Activated CD4-positive, alpha-beta memory T cell treated with anti-CD3 and anti-CD28 coated beads, Interleukin-2, amount 10 ng/mL, durations not matched to agents 7 days and 5 days (primary cell): ENCODE measurements around the gene CD48. TPM values are rescaled to one million over a fixed set of nuclear protein-coding genes. Genes with fewer than 3 reads are reported as not detected.
"Not testable (repeated sequence)": the region's sequence is repeated elsewhere in the genome, so short reads cannot be mapped to it uniquely, and the experiment has no call there.

ENCODE experiments used
- CTCF ChIA-PET: fragments of 350-600 bp; sonication (Branson Sonifier 250); formaldehyde crosslinking; loops from one replicate; lab custom pipeline; 2021; ENCODE audit warnings: antibody characterized with exemption, inconsistent platforms; lab: Charles Lee
- POLR2A ChIA-PET: fragments of 350-600 bp; sonication (Branson Sonifier 250); formaldehyde crosslinking; loops from one replicate; lab custom pipeline; 2021; ENCODE audit warnings: antibody characterized with exemption; lab: Charles Lee
- DNase-seq: peaks from one replicate; pipeline ENCODE4 v3.0.0-alpha.2; 2020
- H3K27ac Mint-ChIP-seq: one replicate; pipeline ENCODE4 v1.8.0; 2021; ENCODE audit warnings: mild to moderate bottlenecking, mixed read lengths
- H3K27me3 Mint-ChIP-seq: one replicate; pipeline ENCODE4 v1.8.0; 2021; ENCODE audit warnings: mixed read lengths
- H3K36me3 Mint-ChIP-seq: one replicate; pipeline ENCODE4 v1.8.0; 2021; ENCODE audit warnings: low read depth, mixed read lengths
- H3K4me1 Mint-ChIP-seq: one replicate; pipeline ENCODE4 v1.8.0; 2021; ENCODE audit warnings: mixed read lengths
- H3K4me3 Mint-ChIP-seq: one replicate; pipeline ENCODE4 v1.8.0; 2021; ENCODE audit warnings: mild to moderate bottlenecking, mixed read lengths
- H3K9me3 Mint-ChIP-seq: one replicate; pipeline ENCODE4 v1.8.0; 2021; ENCODE audit warnings: mixed read lengths
- total RNA-seq, 2 experiments: library from RNA; stranded (reverse); gene quantifications; one replicate each; pipeline ENCODE4 v1.2.3, GENCODE V29; 2021

CD48 gene
- total RNA-seq, 2 experiments from 2014 or later, result 403 to 404 TPM

- H3K4me1 Mint-ChIP-seq, result peaks cover 30% of the 10 kb centered on the region
- no peak overlapping the region for H3K4me3 Mint-ChIP-seq
- H3K9me3 Mint-ChIP-seq, result no peaks in the 10 kb centered on the region
- no peak overlapping the region for H3K27ac Mint-ChIP-seq
- no peak for DNase-seq
- ChIA-PET CTCF (interaction anchor here (0.9 to 7.4 kb wide), 13 partner anchors 10 to 267 kb away, joined by 3 to 179 read pairs (median 11); partner anchors contain the start of genes CD48 and ITLN2), POLR2A (interaction anchor here (1.2 to 5.7 kb wide), 6 partner anchors 11 to 73 kb away, joined by 3 to 56 read pairs (median 14); partner anchors contain the start of gene CD48)
- H3K36me3 Mint-ChIP-seq, result no peaks in the 10 kb centered on the region
- H3K27me3 Mint-ChIP-seq, result peaks cover 3% of the 10 kb centered on the region
Measured at GRCh38 chr1:160723332-160723731, 11.7 kb upstream of the CD48 start.

- no peak overlapping the region for H3K4me3 Mint-ChIP-seq
- ChIA-PET CTCF (interaction anchor here (0.9 to 7.4 kb wide), 12 partner anchors 9 to 230 kb away, joined by 3 to 179 read pairs (median 16); partner anchors contain the start of genes CD48 and ITLN2), POLR2A (interaction anchor here (0.7 to 3.9 kb wide), 9 partner anchors 8 to 74 kb away, joined by 3 to 40 read pairs (median 4); partner anchors contain the start of gene CD48)
- H3K27me3 Mint-ChIP-seq, result peaks cover 3% of the 10 kb centered on the region
- H3K27ac Mint-ChIP-seq, result no peak overlapping the region
- no peaks in the 10 kb centered on the region for H3K9me3 Mint-ChIP-seq
- DNase-seq, result peak; percentile 32
- H3K36me3 Mint-ChIP-seq, result no peaks in the 10 kb centered on the region
- peaks cover 31% of the 10 kb centered on the region for H3K4me1 Mint-ChIP-seq
Measured at GRCh38 chr1:160722726-160723125, 11.1 kb upstream of the CD48 start.

DNA sequence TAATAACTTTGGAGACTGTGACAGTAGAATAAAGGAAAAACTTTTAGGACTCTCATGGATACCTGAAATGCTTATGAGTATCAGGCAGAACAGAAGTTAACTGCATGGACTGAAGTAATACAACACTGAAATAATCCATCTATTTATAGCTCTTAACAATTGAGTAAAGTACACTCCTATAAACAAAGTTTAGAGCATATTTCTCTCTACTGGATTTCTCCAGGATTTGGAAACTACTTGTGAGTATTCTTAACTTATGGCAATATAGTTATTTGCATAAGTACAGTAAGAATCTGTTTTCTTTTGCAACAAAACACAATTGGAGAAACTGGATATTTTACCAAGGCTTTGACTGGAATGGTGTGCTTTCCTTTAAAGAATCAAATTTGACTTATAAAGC is 9.9 kb upstream of the CD48 start:
- no peak for DNase-seq
- ChIA-PET CTCF (interaction anchor here (0.7 to 7.4 kb wide), 6 partner anchors 8 to 231 kb away, joined by 3 to 179 read pairs (median 32); partner anchors contain the start of gene CD48), POLR2A (interaction anchor here (1.5 to 3.9 kb wide), 3 partner anchors 9 to 61 kb away, joined by 3 to 40 read pairs (median 16); partner anchors contain the start of gene CD48)
- no peak overlapping the region for H3K27ac Mint-ChIP-seq
- H3K27me3 Mint-ChIP-seq, result peaks cover 3% of the 10 kb centered on the region
- H3K9me3 Mint-ChIP-seq, result no peaks in the 10 kb centered on the region
- no peak overlapping the region for H3K4me3 Mint-ChIP-seq
- H3K4me1 Mint-ChIP-seq, result peaks cover 37% of the 10 kb centered on the region
- H3K36me3 Mint-ChIP-seq, result no peaks in the 10 kb centered on the region

DNA sequence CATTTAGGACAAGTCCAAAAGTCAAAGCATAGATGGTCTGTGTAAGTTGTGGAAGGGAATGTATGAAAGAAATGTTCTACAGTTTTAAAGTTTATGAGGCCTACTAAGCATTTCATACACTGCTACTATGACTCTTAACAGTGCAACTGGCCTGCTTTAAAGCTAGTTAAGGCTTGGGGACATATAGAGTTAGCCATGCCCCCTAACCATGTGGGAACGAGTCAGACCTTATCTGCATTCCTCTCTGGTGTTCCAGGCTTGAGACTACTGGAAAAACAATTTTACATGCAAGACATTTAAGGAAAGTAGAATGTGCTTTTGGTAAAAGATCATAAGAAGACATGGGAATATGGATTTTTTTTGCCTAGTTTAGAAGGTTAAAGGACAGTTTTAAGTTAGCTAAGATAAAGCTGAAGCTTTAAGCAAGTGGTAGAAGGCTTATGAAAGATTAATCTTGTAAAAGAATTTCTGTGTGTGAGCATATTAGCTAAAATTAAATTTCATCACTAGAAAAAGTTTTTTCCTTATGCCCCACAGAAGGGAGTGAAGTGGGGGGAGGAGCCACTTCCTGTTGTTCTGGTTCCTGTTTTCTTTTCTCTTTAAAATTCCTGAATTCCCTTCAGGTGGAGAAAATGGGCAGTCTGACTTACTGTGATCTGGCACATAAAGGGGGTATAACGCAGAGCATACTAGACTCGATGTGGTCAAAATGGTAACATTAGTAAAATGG is 8.9 kb upstream of the CD48 start:
- H3K4me3 Mint-ChIP-seq, result no peak overlapping the region
- ChIA-PET POLR2A (no interaction called here), CTCF (interaction anchor here (0.6 to 6.0 kb wide), 3 partner anchors 13 to 307 kb away, joined by 3 to 43 read pairs (median 3); no protein-coding TSS in a partner anchor)
- H3K27me3 Mint-ChIP-seq, result peaks cover 3% of the 10 kb centered on the region
- H3K9me3 Mint-ChIP-seq, result no peaks in the 10 kb centered on the region
- no peak overlapping the region for H3K27ac Mint-ChIP-seq
- no peaks in the 10 kb centered on the region for H3K36me3 Mint-ChIP-seq
- DNase-seq, result no peak
- peaks cover 36% of the 10 kb centered on the region for H3K4me1 Mint-ChIP-seq

GRCh38 chr1:160718210-160718609 is 6.6 kb upstream of the CD48 start:
- Mint-ChIP-seq H3K4me3 (no peak overlapping the region), H3K36me3 (no peaks in the 10 kb centered on the region), H3K4me1 (peaks cover 25% of the 10 kb centered on the region), H3K27me3 (peaks cover 3% of the 10 kb centered on the region), H3K27ac (no peak overlapping the region), H3K9me3 (no peaks in the 10 kb centered on the region)
- no peak for DNase-seq
- CTCF ChIA-PET, result no interaction called here
- POLR2A ChIA-PET, result no interaction called here

DNA sequence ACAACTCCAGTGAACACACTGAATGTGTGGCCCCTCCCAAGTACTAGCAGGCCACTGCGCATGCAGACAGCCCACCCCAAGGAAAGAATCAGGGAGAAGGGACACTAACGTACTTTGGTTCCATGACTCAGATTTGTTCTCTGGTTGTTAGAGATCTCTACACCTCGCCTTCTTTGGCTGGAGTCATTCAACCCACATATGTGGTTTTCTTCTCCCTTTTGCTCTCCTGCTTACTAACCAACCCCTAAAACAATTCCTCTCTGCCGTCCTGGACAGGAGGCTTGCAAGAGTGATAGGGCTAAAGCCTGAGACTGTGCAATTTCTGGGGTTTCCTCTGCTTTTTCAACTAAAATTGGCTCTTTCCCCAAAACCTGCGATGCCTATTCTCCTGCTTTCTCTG is 5.7 kb upstream of the CD48 start:
- Mint-ChIP-seq H3K4me1 (peaks cover 25% of the 10 kb centered on the region), H3K9me3 (no peaks in the 10 kb centered on the region), H3K36me3 (no peaks in the 10 kb centered on the region), H3K4me3 (no peak overlapping the region), H3K27me3 (peaks cover 3% of the 10 kb centered on the region), H3K27ac (no peak overlapping the region)
- ChIA-PET CTCF (no interaction called here), POLR2A (no interaction called here)
- DNase-seq, result no peak

DNA sequence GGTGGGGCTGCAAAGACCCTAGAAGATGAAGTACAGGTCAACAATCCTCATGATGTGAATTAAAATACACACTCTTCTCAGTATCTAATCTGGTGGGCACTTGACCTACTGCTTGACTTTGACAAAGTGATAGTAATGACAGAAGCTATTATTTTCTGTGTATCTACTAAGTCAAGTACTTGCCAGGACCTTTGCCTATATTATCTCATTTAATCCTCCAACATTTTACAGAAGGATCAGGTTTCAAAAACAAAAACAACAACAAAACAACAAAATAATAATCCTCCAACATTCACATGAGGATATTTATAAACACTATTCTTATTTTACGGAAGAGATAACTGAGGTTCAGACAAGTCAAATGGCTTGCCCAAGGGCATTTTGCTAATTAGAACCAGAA is 4.4 kb upstream of the CD48 start:
- no peak overlapping the region for H3K4me3 Mint-ChIP-seq
- H3K4me1 Mint-ChIP-seq, result peaks cover 29% of the 10 kb centered on the region
- no peaks in the 10 kb centered on the region for H3K9me3 Mint-ChIP-seq
- CTCF ChIA-PET, result interaction anchor here (0.6 to 6.0 kb wide), 8 partner anchors 8 to 236 kb away, joined by 3 to 51 read pairs (median 4); no protein-coding TSS in a partner anchor
- H3K27ac Mint-ChIP-seq, result no peak overlapping the region
- DNase-seq, result no peak
- H3K36me3 Mint-ChIP-seq, result no peaks in the 10 kb centered on the region
- POLR2A ChIA-PET, result interaction anchor here (0.7 to 1.5 kb wide), 2 partner anchors 33 to 44 kb away, joined by 3 to 6 read pairs; no protein-coding TSS in a partner anchor
- peaks cover 3% of the 10 kb centered on the region for H3K27me3 Mint-ChIP-seq

- H3K9me3 Mint-ChIP-seq, H3K4me3 Mint-ChIP-seq, H3K36me3 Mint-ChIP-seq, DNase-seq, H3K27me3 Mint-ChIP-seq, H3K27ac Mint-ChIP-seq: not testable (repeated sequence)
- CTCF ChIA-PET, result interaction anchor here (0.7 to 6.0 kb wide), 8 partner anchors 10 to 54 kb away, joined by 3 to 51 read pairs (median 10); no protein-coding TSS in a partner anchor
- POLR2A ChIA-PET, result interaction anchor here (0.9 to 3.7 kb wide), 4 partner anchors 8 to 91 kb away, joined by 3 to 47 read pairs (median 22); no protein-coding TSS in a partner anchor
- peaks cover 25% of the 10 kb centered on the region for H3K4me1 Mint-ChIP-seq
Measured at GRCh38 chr1:160714034-160714648, 2.5 kb upstream of the CD48 start.

DNA sequence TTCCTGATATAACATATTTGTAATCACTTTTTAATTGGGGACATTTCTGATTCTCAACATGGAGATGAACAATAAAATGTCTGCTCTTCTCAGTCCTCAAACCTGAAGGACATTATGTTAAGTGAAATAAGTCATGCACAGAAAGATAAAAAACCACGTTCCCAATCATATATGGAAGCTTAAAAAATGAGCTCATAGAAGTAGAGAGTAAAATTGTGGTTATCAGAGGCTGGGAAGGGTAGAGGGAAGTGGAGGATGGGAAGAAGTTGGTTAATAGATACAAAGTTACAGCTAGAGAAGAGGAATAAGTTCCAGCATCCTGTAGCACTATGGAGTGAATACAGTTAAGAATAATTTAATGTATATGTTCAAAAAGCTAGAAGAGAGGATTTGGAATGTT is 1.5 kb upstream of the CD48 start:
- no peak overlapping the region for H3K4me3 Mint-ChIP-seq
- ChIA-PET POLR2A (interaction anchor here (0.9 to 3.7 kb wide), 10 partner anchors 10 to 333 kb away, joined by 3 to 47 read pairs (median 5); partner anchors contain the start of genes SLAMF1 and USF1), CTCF (interaction anchor here (1.0 to 6.0 kb wide), 6 partner anchors 11 to 124 kb away, joined by 3 to 51 read pairs (median 18); no protein-coding TSS in a partner anchor)
- peaks cover 25% of the 10 kb centered on the region for H3K4me1 Mint-ChIP-seq
- H3K36me3 Mint-ChIP-seq, result no peaks in the 10 kb centered on the region
- H3K27me3 Mint-ChIP-seq, result no peaks in the 10 kb centered on the region
- H3K9me3 Mint-ChIP-seq, result no peaks in the 10 kb centered on the region
- H3K27ac Mint-ChIP-seq, result no peak overlapping the region
- no peak for DNase-seq

GRCh38 chr1:160712525-160713080 is 981 bp upstream of the CD48 start:
- ChIA-PET POLR2A (interaction anchor here (0.9 to 3.7 kb wide), 20 partner anchors 9 to 333 kb away, joined by 3 to 47 read pairs (median 6); partner anchors contain the start of genes LY9, SLAMF1 and USF1), CTCF (interaction anchor here (0.9 to 6.0 kb wide), 7 partner anchors 11 to 241 kb away, joined by 3 to 51 read pairs (median 11); no protein-coding TSS in a partner anchor)
- peak; percentile 51 for DNase-seq
- not testable (repeated sequence) for H3K27ac Mint-ChIP-seq, H3K4me3 Mint-ChIP-seq, H3K36me3 Mint-ChIP-seq, H3K9me3 Mint-ChIP-seq, H3K27me3 Mint-ChIP-seq
- peaks cover 23% of the 10 kb centered on the region for H3K4me1 Mint-ChIP-seq

DNA sequence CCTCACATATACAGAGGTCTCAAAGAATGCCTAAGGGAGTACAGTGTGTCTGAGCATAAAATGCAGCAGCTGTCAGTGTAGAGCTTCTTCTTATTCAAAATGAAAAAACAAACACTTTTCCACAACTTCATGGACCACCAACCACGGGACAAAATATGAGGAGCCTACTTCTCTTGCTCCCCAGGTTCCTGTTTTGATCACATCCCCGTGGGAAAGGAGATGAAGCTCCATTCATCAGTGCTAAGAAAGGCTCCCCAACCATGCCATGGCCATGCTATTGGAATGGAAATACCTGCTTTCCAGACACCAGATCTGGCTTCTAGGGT is 383 bp downstream of the CD48 start:
- Mint-ChIP-seq H3K4me3 (no peak overlapping the region), H3K27me3 (no peaks in the 10 kb centered on the region), H3K4me1 (peaks cover 21% of the 10 kb centered on the region), H3K9me3 (no peaks in the 10 kb centered on the region), H3K36me3 (peaks cover 5% of the 10 kb centered on the region), H3K27ac (no peak overlapping the region)
- ChIA-PET CTCF (interaction anchor here (0.7 to 6.0 kb wide), 8 partner anchors 13 to 126 kb away, joined by 3 to 51 read pairs (median 6); no protein-coding TSS in a partner anchor), POLR2A (interaction anchor here (0.7 to 3.7 kb wide), 19 partner anchors 8 to 126 kb away, joined by 3 to 47 read pairs (median 6); partner anchors contain the start of genes LY9 and SLAMF1)
- no peak for DNase-seq
